ENCODE results near the gene RNF43.

GRCh38 chr17:58402679-58403078 lies 14.7 kb downstream of the RNF43 start:
- TF ChIP-seq CTCF (IDR thresholded peaks at IDR 0.05) (no peak), POLR2AphosphoS5 (IDR thresholded peaks at IDR 0.05) (no peak)
